ENCODE data around the gene SUSD6.

- no peak for TF ChIP-seq CTCF (IDR thresholded peaks at IDR 0.05; ENCODE audit: poor library complexity)
- TF ChIP-seq EZH2 (IDR thresholded peaks at IDR 0.05; ENCODE audit: borderline replicate concordance): no peak
Measured at GRCh38 chr14:69763761-69764510, 152.5 kb downstream of the SUSD6 start.
